CD14-positive monocyte (primary cell): ENCODE data around the gene PNLIPRP2. TPM values are rescaled to one million over a fixed set of nuclear protein-coding genes. Genes with fewer than 3 reads are reported as not detected.

ENCODE experiments used
- DNase-seq, 3 donors: peaks; one replicate each; pipeline ENCODE4 v3.0.0-alpha.2; 2011 to 2022
- H2AFZ ChIP-seq: 2 replicates; pipeline ENCODE4 v1.6.0; 2012; ENCODE audit warnings: mild to moderate bottlenecking, low read depth, low read length, inconsistent platforms; ENCODE audit not compliant: insufficient read depth, poor library complexity, severe bottlenecking
- H3K27ac ChIP-seq, 2 donors: 1 replicate in 1 of 2; 2 replicates in 1 of 2; pipeline ENCODE4 v1.5.1; 2012 to 2013; ENCODE audit warnings: low read length in 2 of 2, control low read depth in 1 of 2, inconsistent platforms in 1 of 2, low read depth in 1 of 2, mild to moderate bottlenecking in 1 of 2
- H3K27me3 ChIP-seq, 2 donors: one replicate each; pipeline versions ENCODE4 v1.6.0 to v1.6.1; 2011 to 2013; ENCODE audit warnings: low read length in 2 of 2; ENCODE audit not compliant: control insufficient read depth in 2 of 2, insufficient read depth in 2 of 2
- H3K36me3 ChIP-seq, 2 donors: replicated peaks in 1 of 2; 1 replicate in 1 of 2; 2 replicates in 1 of 2; pipeline versions ENCODE4 v1.5.1 to v1.6.1; 2012 to 2013; ENCODE audit warnings: low read length in 2 of 2, control low read depth in 1 of 2, inconsistent platforms in 1 of 2, mild to moderate bottlenecking in 1 of 2; ENCODE audit not compliant: insufficient read depth in 2 of 2, control insufficient read depth in 1 of 2
- H3K4me1 ChIP-seq, 2 donors: 1 replicate in 1 of 2; 2 replicates in 1 of 2; pipeline versions ENCODE4 v1.5.1 to v1.6.1; 2012 to 2013; ENCODE audit warnings: low read length in 2 of 2, control low read depth in 1 of 2, inconsistent platforms in 1 of 2, mild to moderate bottlenecking in 1 of 2, moderate library complexity in 1 of 2; ENCODE audit not compliant: insufficient read depth in 2 of 2, control insufficient read depth in 1 of 2
- H3K4me2 ChIP-seq: replicated peaks from 2 replicates; pipeline ENCODE3; 2012; ENCODE audit warnings: low read length, moderate library complexity, mild to moderate bottlenecking; ENCODE audit not compliant: poor library complexity, severe bottlenecking; ENCODE audit errors: extremely low read depth
- H3K4me3 ChIP-seq, 3 experiments: fragments of 200-600 bp in 1 of 3; sonication (generic) in 1 of 3; replicated peaks in 1 of 3; 1 replicate in 2 of 3; 2 replicates in 1 of 3; pipeline ENCODE4 v1.5.1; 2011 to 2013; ENCODE audit warnings: low read length in 3 of 3, mild to moderate bottlenecking in 3 of 3, control low read depth in 2 of 3, low read depth in 2 of 3, inconsistent platforms in 1 of 3, moderate library complexity in 1 of 3
- H3K79me2 ChIP-seq: 2 replicates; pipeline ENCODE4 v1.6.0; 2012; ENCODE audit warnings: mild to moderate bottlenecking, control low read depth, inconsistent platforms, low read length, moderate library complexity; ENCODE audit not compliant: insufficient read depth
- H3K9ac ChIP-seq: 2 replicates; pipeline ENCODE4 v1.6.0; 2017; ENCODE audit warnings: low read length, mild to moderate bottlenecking; ENCODE audit not compliant: insufficient read depth, poor library complexity, severe bottlenecking
- H3K9me3 ChIP-seq, 2 donors: replicated peaks in 1 of 2; 1 replicate in 1 of 2; 2 replicates in 1 of 2; pipeline versions ENCODE4 v1.5.1 to v1.6.1; 2012 to 2013; ENCODE audit warnings: low read length in 2 of 2, control low read depth in 1 of 2; ENCODE audit not compliant: control insufficient read depth in 1 of 2, insufficient read depth in 1 of 2
- H4K20me1 ChIP-seq: 2 replicates; pipeline ENCODE4 v1.6.0; 2012; ENCODE audit warnings: mild to moderate bottlenecking, low read length, control low read depth, moderate library complexity; ENCODE audit not compliant: insufficient read depth
- H3K27ac Mint-ChIP-seq, 7 donors: one replicate each; pipeline ENCODE4 v1.8.0; 2020; ENCODE audit warnings: mild to moderate bottlenecking in 7 of 7, mixed read lengths in 7 of 7, moderate library complexity in 6 of 7, inconsistent platforms in 2 of 7
- H3K27me3 Mint-ChIP-seq, 3 donors: one replicate each; pipeline ENCODE4 v1.8.0; 2021 to 2022; ENCODE audit warnings: low read depth in 3 of 3, mild to moderate bottlenecking in 3 of 3, mixed read lengths in 3 of 3, moderate library complexity in 3 of 3, inconsistent platforms in 1 of 3
- H3K36me3 Mint-ChIP-seq, 2 donors: one replicate each; pipeline ENCODE4 v1.8.0; 2020; ENCODE audit warnings: mixed read lengths in 2 of 2, inconsistent platforms in 1 of 2, mild to moderate bottlenecking in 1 of 2
- H3K4me1 Mint-ChIP-seq: one replicate; pipeline ENCODE4 v1.8.0; 2020; ENCODE audit warnings: mild to moderate bottlenecking, mixed read lengths
- H3K4me3 Mint-ChIP-seq, 2 donors: one replicate each; pipeline ENCODE4 v1.8.0; 2020; ENCODE audit warnings: mild to moderate bottlenecking in 2 of 2, mixed read lengths in 2 of 2, moderate library complexity in 1 of 2
- H3K9me3 Mint-ChIP-seq, 7 donors: one replicate each; pipeline ENCODE4 v1.8.0; 2020 to 2022; ENCODE audit warnings: mixed read lengths in 7 of 7, mild to moderate bottlenecking in 6 of 7, moderate library complexity in 6 of 7, inconsistent platforms in 2 of 7
- CTCF ChIP-seq: fragments of 200-600 bp; IDR thresholded peaks from one replicate; pipeline ENCODE4 v1.8.0; 2022; ENCODE audit warnings: antibody characterized with exemption, mild to moderate bottlenecking
- WGBS: methylation state at CpG from one replicate; pipeline ENCODE4 v1.1.5; 2013; ENCODE audit warnings: missing lambda C conversion rate; ENCODE audit not compliant: insufficient coverage; 5-methylcytosine and 5-hydroxymethylcytosine counted together
- intact Hi-C, 2 donors: fragments of 100-400 bp; cut with micrococcal nuclease; formaldehyde crosslinking; loops; one replicate each; pipeline versions ENCODE4 v1.15.0 to v1.15.1; 2023
- polyA plus RNA-seq, 3 donors: library from polyadenylated mRNA; depleted of rRNA in 1 of 3; unstranded in 2 of 3; stranded (reverse) in 1 of 3; fragments of 300-500 nt in 2 of 3; fragments of >200 nt in 1 of 3; fragmentation: Illumina TruSeq in 2 of 3; gene quantifications; 1 replicate in 2 of 3; 2 replicates in 1 of 3; pipeline ENCODE4 v1.2.3, GENCODE V29; 2012 to 2021

PNLIPRP2 gene
- polyA plus RNA-seq, 3 donors: not detected

DNA sequence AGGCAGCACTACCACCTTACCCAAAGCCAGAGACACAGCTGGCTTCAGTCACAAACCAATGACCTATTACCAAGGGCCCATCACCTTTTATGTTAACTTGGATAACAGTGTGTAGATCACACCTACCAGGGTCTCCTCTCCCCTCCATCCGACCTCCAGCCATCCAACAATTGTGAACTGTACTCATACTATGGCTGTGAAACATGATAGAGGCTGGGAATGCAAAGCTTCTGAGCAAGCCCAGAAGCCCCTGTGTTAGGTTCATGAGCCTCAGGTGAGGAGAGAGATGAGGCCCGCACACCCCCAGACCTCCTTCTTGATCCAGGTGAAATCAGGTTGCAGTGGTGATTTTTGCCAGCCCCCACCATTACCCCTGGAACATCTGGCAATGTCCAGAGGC, 47.7 kb downstream of the PNLIPRP2 start:
- H3K27ac ChIP-seq: no peak overlapping the region
- no peak overlapping the region for H3K4me3 Mint-ChIP-seq
- H3K4me1 Mint-ChIP-seq: no peaks in the 10 kb centered on the region
- H2AFZ ChIP-seq: no peak overlapping the region
- H3K36me3 ChIP-seq: no peaks in the 10 kb centered on the region
- peaks cover 0 to 3% (median 0%) of the 10 kb centered on the region in 7 donors for H3K9me3 Mint-ChIP-seq
- WGBS: 100% methylated on average over 1 of the region's 2 CpGs
- intact Hi-C loops: no loop called here
- no peak for TF ChIP-seq CTCF
- no peaks in the 10 kb centered on the region for H3K36me3 Mint-ChIP-seq
- no peak overlapping the region for H3K4me3 ChIP-seq
- H3K27ac Mint-ChIP-seq: no peak overlapping the region
- no peaks in the 10 kb centered on the region for H3K79me2 ChIP-seq
- H3K27me3 Mint-ChIP-seq: peaks cover 18 to 29% (median 19%) of the 10 kb centered on the region in 3 donors
- peaks cover 0 to 9% of the 10 kb centered on the region in 2 donors for H3K27me3 ChIP-seq
- H3K9me3 ChIP-seq: no peaks in the 10 kb centered on the region
- no peaks in the 10 kb centered on the region for H3K4me1 ChIP-seq
- no peak for DNase-seq
- H4K20me1 ChIP-seq: no peaks in the 10 kb centered on the region
- no peak overlapping the region for H3K4me2 ChIP-seq
- H3K9ac ChIP-seq: no peak overlapping the region

DNA sequence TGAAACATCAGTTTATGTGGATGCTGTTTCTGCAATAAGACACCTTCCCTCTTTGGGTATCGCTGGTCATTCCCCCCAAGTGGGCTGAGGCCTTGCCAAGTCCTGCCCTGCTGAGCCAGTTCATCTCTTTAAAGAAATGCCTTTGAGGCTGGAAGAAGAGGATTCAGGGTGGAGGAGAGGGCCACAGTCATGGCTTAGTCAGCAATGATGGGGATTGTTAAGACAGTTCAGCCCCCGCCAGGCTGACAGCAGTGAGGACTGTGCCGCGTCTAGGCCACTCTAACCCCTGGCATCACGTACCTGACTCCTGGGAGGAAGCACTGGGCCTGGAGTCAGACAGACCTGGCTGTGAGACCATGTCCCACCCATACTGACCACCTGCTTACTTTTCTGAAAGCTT, 48.3 kb downstream of the PNLIPRP2 start:
- H3K27me3 Mint-ChIP-seq: peaks cover 18 to 31% (median 19%) of the 10 kb centered on the region in 3 donors
- intact Hi-C loops: no loop called here
- H3K36me3 Mint-ChIP-seq: no peaks in the 10 kb centered on the region
- Histone ChIP-seq H4K20me1 (no peaks in the 10 kb centered on the region), H3K9me3 (no peaks in the 10 kb centered on the region), H3K79me2 (no peaks in the 10 kb centered on the region), H3K4me3 (no peak overlapping the region), H3K36me3 (no peaks in the 10 kb centered on the region), H2AFZ (no peak overlapping the region), H3K27me3 (peaks cover 0 to 9% of the 10 kb centered on the region in 2 donors), H3K9ac (no peak overlapping the region), H3K4me1 (no peaks in the 10 kb centered on the region), H3K4me2 (no peak overlapping the region), H3K27ac (no peak overlapping the region)
- H3K27ac Mint-ChIP-seq: no peak overlapping the region
- 98% methylated on average over 4 of the region's 5 CpGs for WGBS
- no peak overlapping the region for H3K4me3 Mint-ChIP-seq
- H3K4me1 Mint-ChIP-seq: no peaks in the 10 kb centered on the region
- no peak for TF ChIP-seq CTCF
- no peak for DNase-seq
- H3K9me3 Mint-ChIP-seq: peaks cover 0 to 3% (median 0%) of the 10 kb centered on the region in 7 donors
